GM18517 (cell line): ENCODE data around the gene NKIRAS1.
A peak's percentile ranks its signal among the peaks of the same experiment; 100 is the strongest.

Experiments used
- ATAC-seq: cut with Tn5 transposase; IDR thresholded peaks from one replicate; pipeline ENCODE4 v1.9.1; 2021; ENCODE audit warnings: mild to moderate bottlenecking, moderate library complexity; ENCODE audit not compliant: unreplicated experiment

NKIRAS1 gene

GRCh38 chr3:23916886-23917678, at the start of gene NKIRAS1, which contains the start of gene RPL15:
Gene NKIRAS1, minus strand, starts transcription at chr3:23916990. Its CDS starts 6,086 bp downstream, at chr3:23910904.
Gene RPL15, plus strand, starts transcription at chr3:23917132. Its CDS starts 728 bp downstream, at chr3:23917860.
- peak; percentile 94 for ATAC-seq

GRCh38 chr3:23966328-23966727, 49.5 kb upstream of the NKIRAS1 start:
- no peak for ATAC-seq

- no peak for ATAC-seq
Observed at GRCh38 chr3:23964537-23965235, 47.9 kb upstream of the NKIRAS1 start.

- ATAC-seq: no peak
Observed at GRCh38 chr3:23961913-23962312, 45.1 kb upstream of the NKIRAS1 start.

- ATAC-seq: no peak
Observed at GRCh38 chr3:23961066-23961465, 44.3 kb upstream of the NKIRAS1 start.

GRCh38 chr3:23960649-23961048, 43.9 kb upstream of the NKIRAS1 start:
- no peak for ATAC-seq

GRCh38 chr3:23959135-23959900, 42.5 kb upstream of the NKIRAS1 start:
- no peak for ATAC-seq

- ATAC-seq: no peak
Observed at GRCh38 chr3:23956701-23957100, 39.9 kb upstream of the NKIRAS1 start.

- ATAC-seq: no peak
Observed at GRCh38 chr3:23954144-23954543, 37.4 kb upstream of the NKIRAS1 start.

- ATAC-seq: no peak
Observed at GRCh38 chr3:23953523-23953922, 36.7 kb upstream of the NKIRAS1 start.

- ATAC-seq: peak; percentile 53
Observed at GRCh38 chr3:23952646-23953045, 35.9 kb upstream of the NKIRAS1 start.

GRCh38 chr3:23950293-23950692, 33.5 kb upstream of the NKIRAS1 start:
- ATAC-seq: no peak

GRCh38 chr3:23949784-23950183, 33.0 kb upstream of the NKIRAS1 start:
- ATAC-seq: no peak

- ATAC-seq: no peak
Observed at GRCh38 chr3:23948761-23949160, 32.0 kb upstream of the NKIRAS1 start.

- peak; percentile 73 for ATAC-seq
Observed at GRCh38 chr3:23945913-23946687, 29.3 kb upstream of the NKIRAS1 start.

- no peak for ATAC-seq
Observed at GRCh38 chr3:23945663-23945912, 28.8 kb upstream of the NKIRAS1 start.

- peak; percentile 23 for ATAC-seq
Observed at GRCh38 chr3:23944861-23945662, 28.3 kb upstream of the NKIRAS1 start, which contains the start of gene NR1D2. Gene NR1D2, plus strand, starts transcription at chr3:23945286. Its CDS starts 293 bp downstream, at chr3:23945579.

- ATAC-seq: no peak
Observed at GRCh38 chr3:23944007-23944783, 27.4 kb upstream of the NKIRAS1 start.

GRCh38 chr3:23942546-23942945, 25.8 kb upstream of the NKIRAS1 start:
- no peak for ATAC-seq
